Caco-2 (cell line): Measurements from ENCODE around the gene GRIA1. TPM values are rescaled to one million over a fixed set of nuclear protein-coding genes. Genes with fewer than 3 reads are reported as not detected.

Source experiments
- BruUV-seq: library from RNA; stranded (reverse); fragments of 400-500 nt; replicated peaks from 2 replicates; lab custom pipeline; 2021; lab: Mats Ljungman, UMichigan
- CTCF ChIA-PET: fragments of 300-600 bp; sonication (Branson Sonifier 250); formaldehyde crosslinking; loops from one replicate; lab custom pipeline; 2022; ENCODE audit warnings: antibody characterized with exemption; lab: Charles Lee
- POLR2A ChIA-PET: fragments of 300-600 bp; sonication (Branson Sonifier 250); formaldehyde crosslinking; loops from one replicate; lab custom pipeline; 2022; ENCODE audit warnings: antibody characterized with exemption; lab: Charles Lee
- DNase-seq, 2 experiments: peaks; one replicate each; pipeline versions ENCODE4 v3.0.0 to v3.0.0-alpha.2; 2020 to 2022
- H3K27me3 ChIP-seq: replicated peaks from 2 replicates; pipeline ENCODE4 v1.6.0; 2011; ENCODE audit warnings: low read length; ENCODE audit not compliant: control insufficient read depth, insufficient read depth
- H3K36me3 ChIP-seq: 2 replicates; pipeline ENCODE4 v1.5.1; 2011; ENCODE audit warnings: low read length; ENCODE audit not compliant: control insufficient read depth, insufficient read depth
- H3K4me1 ChIP-seq: fragments of 250-450 bp; sonication (Bioruptor Pico); 2 replicates; pipeline ENCODE4 v1.5.1; 2020; ENCODE audit warnings: mild to moderate bottlenecking
- H3K4me3 ChIP-seq: 2 replicates; pipeline ENCODE4 v1.5.1; 2011; ENCODE audit warnings: low read depth, mild to moderate bottlenecking, control low read depth, low read length
- H3K9me3 ChIP-seq: fragments of 250-450 bp; sonication (Bioruptor Pico); 2 replicates; pipeline ENCODE4 v1.5.1; 2020; ENCODE audit warnings: mild to moderate bottlenecking, moderate library complexity
- H3K27ac Mint-ChIP-seq: one replicate; pipeline ENCODE4 v1.8.0; 2022; ENCODE audit warnings: mixed read lengths; ENCODE audit not compliant: unreplicated experiment
- H3K27me3 Mint-ChIP-seq: one replicate; pipeline ENCODE4 v1.8.0; 2022; ENCODE audit warnings: mixed read lengths; ENCODE audit not compliant: insufficient read depth, unreplicated experiment
- H3K36me3 Mint-ChIP-seq: one replicate; pipeline ENCODE4 v1.8.0; 2022; ENCODE audit warnings: mild to moderate bottlenecking, mixed read lengths; ENCODE audit not compliant: insufficient read depth, unreplicated experiment
- H3K4me1 Mint-ChIP-seq: one replicate; pipeline ENCODE4 v1.8.0; 2022; ENCODE audit warnings: low read depth, mixed read lengths; ENCODE audit not compliant: unreplicated experiment
- H3K4me3 Mint-ChIP-seq: one replicate; pipeline ENCODE4 v1.8.0; 2022; ENCODE audit warnings: mild to moderate bottlenecking, moderate library complexity, mixed read lengths; ENCODE audit not compliant: unreplicated experiment
- H3K9me3 Mint-ChIP-seq: one replicate; pipeline ENCODE4 v1.8.0; 2022; ENCODE audit warnings: mixed read lengths; ENCODE audit not compliant: unreplicated experiment
- CTCF ChIP-seq, 2 experiments: fragments of 200-600 bp in 1 of 2; IDR thresholded peaks; 1 replicate in 1 of 2; 2 replicates in 1 of 2; pipeline versions ENCODE4 v1.5.1 to v1.8.0; 2011 to 2022; ENCODE audit warnings: antibody characterized with exemption in 1 of 2, control low read depth in 1 of 2, inconsistent platforms in 1 of 2, low read depth in 1 of 2, low read length in 1 of 2, mild to moderate bottlenecking in 1 of 2, moderate library complexity in 1 of 2; ENCODE audit not compliant: insufficient read depth in 1 of 2, severe bottlenecking in 1 of 2, unreplicated experiment in 1 of 2
- intact Hi-C: fragments of 100-400 bp; cut with micrococcal nuclease; formaldehyde crosslinking; loops from one replicate; pipeline ENCODE4 v1.10.0; 2022; ENCODE audit not compliant: unreplicated experiment
- total RNA-seq: library from RNA; stranded (reverse); gene quantifications from 2 replicates; pipeline ENCODE4 v1.2.3, GENCODE V29; 2022

GRIA1 gene
- total RNA-seq, 1 experiment from 2014 or later = not detected

DNA sequence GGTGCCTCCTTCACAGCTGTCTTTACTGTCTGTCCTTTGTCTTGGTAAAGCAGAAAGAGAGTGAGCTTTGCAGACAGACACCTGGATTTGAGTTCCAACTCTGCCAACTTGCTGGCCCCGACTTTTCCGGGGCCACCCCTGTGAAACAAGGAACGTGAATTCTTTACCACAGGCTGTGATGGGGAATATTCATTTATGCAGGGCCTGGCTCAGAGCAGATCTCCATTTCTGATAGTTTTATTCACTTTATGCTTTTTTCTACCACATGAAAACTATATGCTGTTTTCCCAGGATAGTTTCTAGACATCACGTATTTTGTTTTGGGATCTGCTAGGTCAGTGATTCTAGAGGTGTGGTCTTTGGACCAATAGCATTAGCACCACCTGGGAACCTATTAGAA is 211.8 kb downstream of the GRIA1 start:
- no peaks in the 10 kb centered on the region for H3K36me3 ChIP-seq
- ChIA-PET POLR2A (no interaction called here), CTCF (no interaction called here)
- Mint-ChIP-seq H3K36me3 (no peaks in the 10 kb centered on the region), H3K27me3 (peaks cover 12% of the 10 kb centered on the region), H3K9me3 (no peaks in the 10 kb centered on the region), H3K4me3 (no peak overlapping the region), H3K4me1 (no peaks in the 10 kb centered on the region), H3K27ac (no peak overlapping the region)
- intact Hi-C loops = no loop called here
- BruUV-seq = no TSS peak
- DNase-seq = no peak
- H3K4me1 ChIP-seq = no peaks in the 10 kb centered on the region
- no peak overlapping the region for H3K4me3 ChIP-seq
- no peaks in the 10 kb centered on the region for H3K9me3 ChIP-seq
- TF ChIP-seq CTCF (IDR thresholded peaks at IDR 0.05; ENCODE audit: insufficient read depth in 1 of 2, low read depth in 1 of 2, low read length in 1 of 2, severe bottlenecking in 1 of 2, unreplicated experiment in 1 of 2) = no peak
- no peaks in the 10 kb centered on the region; the same call in 1 of the 2 replicates for H3K27me3 ChIP-seq

GRCh38 chr5:153704110-153704509 is 213.6 kb downstream of the GRIA1 start:
- no peaks in the 10 kb centered on the region for H3K9me3 ChIP-seq
- H3K4me3 ChIP-seq = no peak overlapping the region
- Mint-ChIP-seq H3K4me1 (no peaks in the 10 kb centered on the region), H3K9me3 (no peaks in the 10 kb centered on the region), H3K4me3 (no peak overlapping the region), H3K36me3 (no peaks in the 10 kb centered on the region), H3K27me3 (peaks cover 9% of the 10 kb centered on the region), H3K27ac (no peak overlapping the region)
- intact Hi-C loops = no loop called here
- no peak for DNase-seq
- no TSS peak for BruUV-seq
- H3K36me3 ChIP-seq = no peaks in the 10 kb centered on the region
- H3K27me3 ChIP-seq = no peaks in the 10 kb centered on the region; the same call in 1 of the 2 replicates
- no peaks in the 10 kb centered on the region for H3K4me1 ChIP-seq
- TF ChIP-seq CTCF (IDR thresholded peaks at IDR 0.05; ENCODE audit: insufficient read depth in 1 of 2, low read depth in 1 of 2, low read length in 1 of 2, severe bottlenecking in 1 of 2, unreplicated experiment in 1 of 2) = no peak
- POLR2A ChIA-PET = no interaction called here
- CTCF ChIA-PET = no interaction called here

- Histone ChIP-seq H3K27me3 (no peaks in the 10 kb centered on the region), H3K9me3 (no peaks in the 10 kb centered on the region), H3K36me3 (no peaks in the 10 kb centered on the region), H3K4me3 (no peak overlapping the region), H3K4me1 (no peaks in the 10 kb centered on the region)
- peaks cover 3% of the 10 kb centered on the region for H3K27me3 Mint-ChIP-seq
- no peak overlapping the region for H3K27ac Mint-ChIP-seq
- BruUV-seq = no TSS peak
- DNase-seq = no peak
- H3K4me1 Mint-ChIP-seq = no peaks in the 10 kb centered on the region
- CTCF ChIA-PET = no interaction called here
- no peak overlapping the region for H3K4me3 Mint-ChIP-seq
- H3K36me3 Mint-ChIP-seq = no peaks in the 10 kb centered on the region
- no peak for TF ChIP-seq CTCF (IDR thresholded peaks at IDR 0.05; ENCODE audit: insufficient read depth in 1 of 2, low read depth in 1 of 2, low read length in 1 of 2, severe bottlenecking in 1 of 2, unreplicated experiment in 1 of 2)
- no peaks in the 10 kb centered on the region for H3K9me3 Mint-ChIP-seq
- POLR2A ChIA-PET = no interaction called here
- intact Hi-C loops = no loop called here
Observed at GRCh38 chr5:153707626-153708025, 217.2 kb downstream of the GRIA1 start.
